HL-60/S4 treated with retinoic acid at 250 ng/mL for 4 days and 3 days (cell line): Measurements from ENCODE around the gene SCAP.

Experiments used
- in situ Hi-C: fragments of 300-500 bp; cut with MboI; formaldehyde crosslinking; loops from 2 replicates; pipeline ENCODE4 v1.7.0; 2022; ENCODE audit warnings: low sequenced_read_pairs

SCAP gene

DNA sequence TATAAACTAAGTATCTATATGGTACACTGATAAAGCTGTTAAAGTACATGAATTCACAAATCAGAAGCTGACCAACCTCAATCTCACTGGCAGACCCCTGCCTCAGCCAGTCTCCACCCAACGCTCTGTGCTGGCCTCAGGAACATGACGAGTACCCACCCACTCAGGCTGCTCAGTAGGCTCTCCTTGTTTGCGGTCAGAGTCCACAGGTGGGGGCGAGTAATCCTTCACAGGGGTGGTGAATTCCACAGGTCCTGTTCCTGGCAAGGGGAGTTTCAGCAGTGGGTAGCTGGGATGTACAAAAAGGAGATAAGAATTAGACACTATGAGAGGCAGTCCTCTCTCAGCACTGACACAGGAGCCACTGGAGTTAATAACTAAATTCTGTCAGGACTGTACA lies 40.9 kb downstream of the SCAP start:
- in situ Hi-C loops, result no loop called here

DNA sequence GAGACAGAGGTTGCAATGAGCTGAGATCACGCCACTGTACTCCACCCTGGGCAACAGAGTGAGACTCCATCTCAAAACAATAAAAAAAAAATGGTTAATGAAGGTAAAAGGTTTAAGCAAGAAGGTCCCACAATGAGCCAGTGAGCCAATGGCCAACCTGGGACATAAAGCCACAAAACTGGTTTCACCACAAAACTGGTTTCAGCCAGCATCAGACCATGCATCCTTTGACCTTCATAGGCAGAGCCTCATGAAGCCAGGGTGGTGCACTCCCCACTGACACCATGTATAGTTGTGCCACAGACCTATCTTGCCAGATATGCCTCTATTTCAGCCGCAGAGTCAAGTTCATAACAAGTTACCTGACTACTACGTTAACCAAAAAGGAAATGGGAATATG lies 41.9 kb downstream of the SCAP start:
- in situ Hi-C loops, result no loop called here

DNA sequence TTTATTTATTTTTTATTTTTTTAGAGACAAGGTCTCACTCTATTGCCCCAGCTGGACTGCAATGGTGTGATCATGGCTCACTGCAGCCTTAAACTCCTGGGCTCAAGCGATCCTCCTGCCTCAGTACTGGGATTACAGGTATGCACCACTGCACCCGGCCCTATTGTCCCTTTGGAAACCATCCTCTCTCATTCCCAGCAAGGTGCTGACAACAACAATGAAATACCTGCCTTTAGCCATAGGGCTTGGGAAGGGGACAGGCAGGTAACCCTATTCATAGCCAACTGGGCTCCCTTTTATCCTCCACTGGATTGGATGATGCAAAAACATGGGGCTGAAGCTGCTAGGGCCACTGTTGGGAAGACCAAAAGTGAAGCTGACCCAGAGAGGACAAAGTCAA lies 43.1 kb downstream of the SCAP start:
- in situ Hi-C loops, result no loop called here

DNA sequence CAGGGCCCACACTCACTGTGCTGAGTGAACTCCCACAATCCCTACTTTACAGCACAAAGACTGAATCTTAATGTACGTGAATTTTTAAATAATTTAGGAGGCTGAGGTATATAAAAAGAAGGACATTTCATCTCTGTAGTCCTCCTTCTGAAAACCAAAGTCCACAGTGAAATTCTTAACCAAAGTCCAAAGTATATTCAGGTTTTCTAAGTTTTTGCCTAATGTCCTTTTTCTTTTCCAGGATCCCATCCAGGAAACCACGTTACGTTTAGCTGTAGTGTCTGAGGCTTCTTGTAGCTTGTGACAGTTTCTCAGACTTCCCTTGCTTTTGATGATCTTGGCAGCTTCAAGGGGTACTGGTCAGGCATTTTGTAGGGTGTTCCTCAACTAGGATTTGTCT lies 44.5 kb downstream of the SCAP start:
- in situ Hi-C loops, result no loop called here

DNA sequence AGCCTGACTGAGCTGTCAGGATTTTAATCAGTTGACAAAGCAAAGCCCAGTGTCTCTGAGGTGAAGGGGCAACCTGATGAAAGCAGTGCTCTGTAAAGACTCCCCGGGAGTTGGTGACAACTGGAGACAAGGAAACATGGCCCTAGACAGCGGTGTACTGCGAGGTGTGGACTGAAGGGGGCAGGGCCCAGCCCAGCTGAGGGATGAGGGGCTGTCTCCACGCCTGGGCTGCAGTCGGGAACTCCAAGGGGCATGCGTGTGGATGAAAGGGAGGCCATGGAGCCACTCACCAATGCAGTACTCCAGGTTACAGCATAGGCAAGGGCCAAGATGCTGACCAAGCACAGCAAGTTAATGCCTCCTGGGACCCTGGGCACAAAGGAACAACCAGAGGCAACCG lies 45.1 kb downstream of the SCAP start:
- in situ Hi-C loops, result no loop called here

DNA sequence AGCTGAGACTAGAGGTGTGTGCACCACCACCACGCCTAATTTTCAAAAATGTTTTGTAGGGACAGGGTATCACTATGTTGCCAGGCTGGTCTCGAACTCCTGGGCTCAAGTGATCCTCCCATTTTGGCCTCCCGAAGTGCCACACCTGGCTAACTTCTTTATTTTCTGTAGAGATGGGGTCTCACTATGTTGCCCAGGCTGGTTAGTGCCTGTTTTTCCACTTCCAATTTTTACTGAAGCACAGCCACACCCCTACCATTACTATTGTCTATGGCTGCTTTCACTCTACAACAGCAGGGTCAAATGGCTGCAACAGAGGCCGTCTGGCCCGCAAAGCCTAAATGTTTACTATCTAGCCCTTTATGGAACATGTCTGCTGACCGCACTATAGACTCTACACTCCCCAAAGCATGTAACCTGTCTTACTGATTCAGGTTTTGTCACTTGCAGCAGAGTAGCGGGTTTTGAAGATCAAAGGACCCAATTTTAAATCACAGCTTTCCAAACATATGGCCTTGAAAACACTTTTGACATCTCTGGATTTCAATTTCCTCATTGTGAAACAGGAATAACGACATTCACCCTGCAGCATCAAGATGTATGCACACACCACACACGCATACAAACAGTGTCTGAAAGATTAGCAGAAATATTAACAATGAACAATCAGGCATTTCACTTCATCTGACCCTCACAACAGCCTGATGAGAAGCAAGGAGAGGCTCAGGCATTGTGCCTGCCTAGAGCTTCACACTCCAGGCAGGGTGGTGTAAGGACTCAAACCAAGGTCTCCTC lies 46.1 kb downstream of the SCAP start:
- in situ Hi-C loops, result no loop called here

DNA sequence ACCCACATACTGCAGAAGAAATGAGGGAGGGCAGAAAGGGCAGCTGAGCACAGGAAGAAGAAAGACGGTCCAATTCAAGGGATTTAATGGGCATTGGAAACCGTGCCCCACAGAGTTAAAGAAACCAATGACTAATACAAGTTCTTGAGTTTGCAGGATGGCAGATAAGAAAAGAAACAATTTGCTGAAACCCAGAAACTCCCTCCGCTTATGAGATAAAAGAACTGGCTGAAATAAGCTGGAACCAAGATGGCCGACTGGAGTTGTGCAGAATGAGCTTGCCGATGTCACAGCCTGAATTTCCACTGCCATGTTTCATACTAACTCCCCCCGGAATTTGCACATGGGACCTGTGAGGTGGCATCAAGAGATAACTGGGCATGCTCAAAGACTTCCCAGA lies 47.1 kb downstream of the SCAP start:
- in situ Hi-C loops, result no loop called here

DNA sequence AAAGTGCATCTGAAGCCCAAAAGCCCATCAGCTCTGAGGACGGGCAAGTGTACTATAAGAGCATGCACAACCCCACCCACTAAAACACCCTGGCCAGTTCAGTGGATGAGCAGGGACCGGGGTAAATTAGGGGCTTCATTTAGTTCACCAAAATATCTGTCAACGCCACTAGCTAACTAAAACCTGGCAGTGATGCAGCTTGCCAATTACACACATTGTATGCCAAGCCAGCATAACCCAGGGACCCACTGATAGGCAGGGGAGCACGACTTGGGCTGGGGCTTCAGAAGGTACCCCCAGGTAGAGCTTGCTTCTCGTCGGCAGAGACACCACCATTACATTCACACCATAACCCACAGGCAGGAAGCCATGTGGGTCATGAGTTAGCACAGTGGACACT lies 47.9 kb downstream of the SCAP start:
- in situ Hi-C loops, result no loop called here

DNA sequence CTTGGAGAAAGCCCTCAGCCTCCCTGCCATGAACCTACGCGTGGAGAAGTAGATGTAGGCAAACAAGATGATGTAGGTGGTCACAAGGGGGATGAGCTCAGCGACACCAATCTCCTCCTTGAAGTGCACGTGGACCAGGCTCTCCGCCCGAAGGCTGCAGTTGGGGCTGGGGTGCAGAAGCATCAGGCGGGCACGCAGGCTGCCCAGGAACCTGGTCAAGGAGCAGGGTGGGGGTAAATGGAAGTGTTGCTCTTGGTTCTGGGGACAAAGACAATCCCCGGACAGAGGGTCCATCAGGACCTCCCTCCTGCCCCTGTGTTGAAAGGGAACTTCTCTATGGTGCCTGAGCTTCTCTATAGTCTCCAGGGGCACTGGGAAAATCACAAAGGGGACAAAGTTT lies 49.8 kb downstream of the SCAP start:
- in situ Hi-C loops, result no loop called here

DNA sequence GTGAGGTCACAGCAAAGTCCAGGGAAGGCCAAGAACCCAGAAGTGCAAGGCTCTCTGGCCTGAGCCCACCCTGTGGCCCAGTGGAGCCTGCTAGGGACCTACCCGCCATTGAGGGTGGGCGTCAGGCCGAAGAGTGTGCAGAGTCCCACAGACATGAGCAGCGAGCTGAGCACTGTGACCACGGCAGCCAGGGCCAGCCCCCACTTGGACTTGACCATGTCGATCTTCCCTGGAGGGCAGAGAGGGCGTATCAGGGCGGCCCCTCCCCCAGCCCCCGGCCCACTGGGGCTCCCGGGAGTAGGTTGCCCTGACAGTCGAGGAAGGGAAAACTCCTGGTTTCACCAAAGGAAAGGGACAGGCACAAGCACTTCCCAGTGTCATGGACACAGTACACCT lies 50.4 kb downstream of the SCAP start:
- in situ Hi-C loops, result no loop called here

DNA sequence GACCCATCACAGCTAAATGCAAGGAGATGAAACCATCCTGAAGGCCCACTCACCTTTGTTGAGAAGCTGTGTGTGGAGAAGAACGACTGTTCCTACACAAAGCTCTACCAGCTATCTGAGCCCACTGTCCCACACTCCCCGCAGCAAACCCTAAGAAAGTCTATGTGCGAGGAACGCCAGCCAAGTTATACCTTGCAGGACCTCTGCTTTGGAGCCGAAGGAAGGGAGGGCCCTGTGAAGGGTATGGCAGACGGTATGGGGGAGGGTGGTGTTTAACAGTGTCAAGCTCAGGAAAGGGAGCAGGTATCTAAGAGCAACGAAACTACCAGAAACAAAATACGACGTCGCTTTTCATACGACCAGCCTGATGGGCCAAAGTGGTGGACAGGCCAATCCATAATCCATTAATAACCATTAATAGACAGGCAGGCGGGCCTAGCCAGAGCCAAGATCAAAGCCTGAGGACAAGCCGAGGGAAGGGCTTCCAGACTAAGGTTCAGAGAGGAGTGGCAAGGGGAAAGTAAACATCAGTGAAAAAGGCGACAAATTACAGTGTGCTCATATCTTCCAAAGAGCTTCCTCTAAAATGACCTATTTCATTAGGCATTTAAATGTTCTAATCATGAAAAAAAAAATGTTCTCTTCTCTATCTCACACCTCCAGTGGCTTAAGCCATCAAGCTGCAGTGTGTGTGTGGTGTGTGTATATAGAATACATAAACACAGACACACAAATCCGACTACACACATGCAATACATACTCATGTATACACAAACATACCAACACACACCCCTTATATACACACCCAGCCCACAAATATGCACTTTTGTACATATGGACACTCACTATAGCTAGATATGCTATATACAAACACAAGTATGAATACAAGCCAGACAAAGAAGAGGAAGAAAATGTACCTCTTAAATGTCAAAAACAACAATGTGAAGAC lies 51.0 kb downstream of the SCAP start:
- in situ Hi-C loops, result no loop called here

DNA sequence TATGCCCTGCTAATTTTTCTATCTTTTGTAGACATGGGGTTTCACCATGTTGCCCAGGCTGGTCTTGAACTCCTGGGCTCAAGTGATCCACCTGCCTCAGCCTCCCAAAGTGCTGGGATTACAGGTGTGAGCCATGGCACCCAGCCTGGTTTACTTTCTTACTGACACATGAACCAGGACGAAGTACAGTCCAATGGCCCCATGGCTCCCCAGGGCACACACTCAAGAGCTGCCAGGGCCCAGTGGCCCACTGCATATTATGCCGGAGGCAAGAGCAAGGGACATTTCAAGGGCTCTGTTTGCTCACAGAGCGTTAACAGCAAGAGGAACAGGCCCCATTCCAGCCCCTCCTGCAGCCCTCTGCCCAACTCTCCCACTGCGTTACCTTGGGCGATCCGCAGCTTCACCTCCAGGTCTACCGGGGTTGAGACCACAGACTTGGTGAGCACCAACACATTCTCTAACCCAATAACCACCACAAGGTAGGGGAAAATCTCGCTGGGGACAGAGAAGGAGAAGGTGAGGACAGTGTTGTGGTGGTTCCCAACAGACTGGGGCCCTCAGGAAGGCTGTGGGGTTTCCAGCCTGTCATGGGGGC lies 52.1 kb downstream of the SCAP start:
- in situ Hi-C loops, result no loop called here

DNA sequence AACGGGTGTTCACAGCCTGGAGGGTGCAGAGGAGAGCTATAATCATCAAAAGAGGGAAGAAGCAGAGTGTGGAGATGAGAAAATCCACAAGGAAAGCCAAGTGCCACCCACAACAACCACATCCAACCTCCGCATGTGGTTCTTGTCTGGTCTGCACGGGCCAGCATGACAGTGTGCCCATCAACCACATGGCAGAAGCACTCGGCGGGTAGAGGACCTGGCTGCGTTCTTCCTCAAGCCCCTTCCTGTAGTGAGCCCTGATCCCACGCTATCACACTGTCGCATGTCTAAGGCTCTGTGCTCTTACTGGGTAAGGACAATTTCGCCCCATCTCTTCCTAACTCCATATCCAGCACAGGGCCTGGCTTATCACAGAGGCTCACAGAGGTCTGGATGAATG lies 53.0 kb downstream of the SCAP start:
- in situ Hi-C loops, result no loop called here

DNA sequence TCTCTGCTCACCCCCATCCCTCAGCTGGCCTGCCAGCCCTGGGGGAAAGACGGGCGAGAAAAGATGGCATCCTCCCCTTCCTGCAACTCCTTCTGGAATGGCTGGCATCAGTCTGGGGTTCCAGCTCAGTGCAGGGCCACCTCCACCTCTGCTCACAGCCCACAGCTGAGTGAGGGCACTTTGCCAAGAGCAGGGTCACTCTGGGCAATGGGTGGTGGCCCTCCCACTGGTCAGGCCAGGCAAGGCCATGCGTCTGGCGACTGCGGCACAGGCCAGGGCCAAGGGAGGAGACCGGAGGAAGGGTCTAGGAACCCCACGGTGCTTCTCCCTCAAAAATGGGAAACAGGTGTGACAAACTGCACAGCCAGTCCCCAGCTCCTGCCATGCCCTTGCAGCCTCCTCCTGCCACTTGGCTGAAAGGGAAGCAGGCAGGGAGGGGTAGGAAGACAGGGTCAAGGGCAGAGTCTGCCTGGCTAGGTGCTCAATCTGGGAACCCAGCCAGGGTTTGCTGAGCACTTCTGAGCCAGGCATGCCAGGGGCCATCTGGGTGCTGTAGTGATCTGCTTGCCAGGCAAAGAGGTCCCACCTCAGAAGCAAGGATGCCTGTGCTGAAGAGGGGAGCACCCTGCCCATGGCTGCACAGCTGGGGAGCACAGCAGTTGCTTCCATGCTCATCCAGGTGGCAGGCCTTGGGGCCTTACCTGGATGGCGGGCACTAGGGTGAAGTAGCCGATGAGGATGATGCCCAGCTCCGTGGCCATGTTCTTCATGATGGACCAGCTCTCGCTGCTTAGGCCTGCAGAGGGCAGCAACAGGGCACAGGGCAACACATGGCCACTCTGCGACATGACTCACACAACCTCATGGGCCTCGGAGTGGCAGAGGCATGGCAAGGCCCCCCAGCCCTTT lies 53.7 kb downstream of the SCAP start:
- in situ Hi-C loops, result no loop called here

DNA sequence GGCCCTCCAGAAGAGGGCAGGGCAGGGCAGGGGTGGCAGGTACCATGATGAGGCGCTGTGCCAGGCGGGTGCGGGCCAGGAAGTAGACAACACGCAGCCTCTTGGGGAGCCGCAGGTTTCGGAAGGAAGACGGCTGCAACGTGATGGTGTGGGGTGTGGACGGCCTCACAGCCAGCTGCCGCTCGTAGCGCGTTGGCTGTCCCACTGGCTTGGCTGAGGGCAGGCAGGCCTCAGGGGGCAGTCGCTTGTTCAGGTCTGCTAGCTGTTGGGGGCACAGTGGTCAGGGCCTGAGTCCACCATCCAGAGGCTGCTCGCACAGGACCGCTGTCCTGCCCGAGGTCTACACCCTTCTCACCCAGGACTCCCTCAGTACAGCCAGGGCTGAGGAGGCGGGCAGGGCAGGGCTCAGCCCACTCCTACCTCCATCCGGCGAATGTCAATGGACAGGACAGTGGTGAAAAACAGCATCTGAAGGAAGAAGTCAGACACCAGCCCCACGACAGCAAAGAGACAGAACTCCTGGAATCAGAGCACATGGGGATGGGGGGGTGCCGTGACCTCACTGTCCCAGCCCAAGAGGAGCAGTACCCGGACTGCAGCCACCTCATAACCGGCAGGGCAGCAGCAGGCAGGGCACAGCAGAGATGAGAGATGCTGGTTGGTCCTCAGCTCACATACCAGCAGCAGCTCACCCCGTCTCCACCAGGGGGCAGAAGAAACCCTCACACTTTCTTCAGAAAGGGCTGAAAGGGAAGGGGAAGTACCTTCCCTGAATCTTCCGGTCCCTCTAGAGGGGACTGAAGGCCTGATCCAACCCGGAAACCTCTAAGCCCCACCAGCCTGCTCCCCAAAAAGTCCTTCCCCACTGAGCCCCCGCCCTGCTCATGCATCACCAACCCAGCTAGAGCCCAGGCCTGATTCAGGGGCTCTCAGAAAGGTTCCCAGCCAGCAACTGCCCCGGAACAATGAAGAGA lies 54.9 kb downstream of the SCAP start:
- in situ Hi-C loops, result no loop called here

DNA sequence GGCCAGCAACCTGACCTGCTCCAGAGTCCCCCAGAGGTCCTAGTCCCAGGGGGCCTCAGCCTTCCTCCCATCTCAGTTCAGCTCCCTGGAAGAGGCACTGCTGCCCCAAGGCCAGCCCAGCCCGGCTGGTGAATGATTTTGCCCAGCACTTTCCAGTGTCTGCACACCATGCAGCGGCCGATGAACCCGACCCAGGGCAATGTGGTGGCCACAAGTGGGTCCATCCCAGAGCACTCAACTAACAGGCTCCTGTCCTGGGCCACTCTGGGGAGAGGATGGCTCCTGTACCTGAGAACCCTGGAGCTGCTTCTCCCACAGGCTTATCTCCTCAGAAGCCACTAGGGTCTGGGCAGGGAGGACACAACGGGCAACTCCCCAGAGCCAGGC lies 55.7 kb downstream of the SCAP start:
- in situ Hi-C loops, result no loop called here

DNA sequence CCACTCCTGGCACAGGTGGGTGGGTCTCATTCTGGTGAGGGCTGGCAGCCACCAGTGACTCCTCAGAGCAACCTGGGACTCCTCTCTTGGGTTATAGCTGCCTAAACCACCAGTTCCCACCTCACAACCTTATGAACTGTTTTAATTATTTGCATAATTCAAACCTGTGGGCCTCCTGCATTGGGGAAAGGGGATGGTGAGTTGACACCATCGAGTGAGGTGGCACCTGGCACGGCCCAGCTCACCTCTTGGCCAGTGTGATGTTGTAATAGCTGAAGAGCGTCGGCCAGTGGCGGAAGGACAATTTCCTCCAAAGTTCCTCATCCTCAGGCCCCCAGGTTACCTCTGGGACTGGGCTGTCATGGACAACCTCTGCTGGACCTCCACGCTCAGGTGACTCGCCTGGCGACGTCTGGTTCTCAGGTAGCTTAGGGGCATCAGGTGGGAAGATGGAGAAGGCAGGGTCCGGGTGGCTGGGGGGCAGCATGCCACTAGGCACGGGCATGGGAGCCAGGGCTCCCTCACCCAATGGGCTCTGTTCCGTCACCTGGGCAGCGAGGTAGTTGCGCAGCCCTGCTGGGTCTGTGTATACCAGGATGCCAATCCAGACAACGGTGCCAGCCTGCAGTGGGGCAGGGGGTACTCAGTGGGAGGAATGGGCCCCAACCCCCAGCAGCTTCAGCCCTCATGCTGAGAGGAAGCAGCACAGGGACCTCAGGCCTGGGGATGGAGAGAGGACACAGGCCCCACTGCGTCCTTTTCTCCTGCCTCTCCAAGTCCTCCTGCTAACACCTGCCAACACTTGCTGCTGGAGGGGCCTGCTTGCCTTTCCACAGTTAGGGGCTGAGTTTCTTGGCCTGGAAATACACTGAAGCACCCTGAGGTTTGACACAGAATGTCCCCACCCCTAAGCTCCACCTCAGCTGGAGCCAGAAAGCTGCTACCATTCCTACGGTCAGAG lies 56.4 kb downstream of the SCAP start:
- in situ Hi-C loops, result no loop called here
